HG03439 (cell line): ENCODE results near the gene PSMD3.

Source experiments
- ATAC-seq: cut with Tn5 transposase; IDR thresholded peaks from one replicate; pipeline ENCODE4 v1.9.1; 2021; ENCODE audit warnings: mild to moderate bottlenecking, moderate library complexity; ENCODE audit not compliant: unreplicated experiment

Gene PSMD3

GRCh38 chr17:40019140-40019991 lies 38.8 kb downstream of the PSMD3 start:
- no peak for ATAC-seq

- ATAC-seq, result no peak
Measured at GRCh38 chr17:40020146-40020545, 39.5 kb downstream of the PSMD3 start.

GRCh38 chr17:40021451-40021971 lies 40.9 kb downstream of the PSMD3 start:
- ATAC-seq, result no peak

- ATAC-seq, result no peak
Measured at GRCh38 chr17:40022497-40022896, 41.9 kb downstream of the PSMD3 start.

- ATAC-seq, result no peak
Measured at GRCh38 chr17:40022961-40023541, 42.4 kb downstream of the PSMD3 start.

GRCh38 chr17:40023590-40024292 lies 43.1 kb downstream of the PSMD3 start:
- no peak for ATAC-seq

GRCh38 chr17:40024901-40025300 lies 44.3 kb downstream of the PSMD3 start:
- no peak for ATAC-seq

- ATAC-seq, result no peak
Measured at GRCh38 chr17:40025559-40025958, 45.0 kb downstream of the PSMD3 start.

- ATAC-seq, result no peak
Measured at GRCh38 chr17:40025991-40026815, 45.6 kb downstream of the PSMD3 start.

- no peak for ATAC-seq
Measured at GRCh38 chr17:40026816-40027613, 46.4 kb downstream of the PSMD3 start.

- ATAC-seq, result no peak
Measured at GRCh38 chr17:40027614-40028012, 47.0 kb downstream of the PSMD3 start.

GRCh38 chr17:40028595-40028994 lies 48.0 kb downstream of the PSMD3 start:
- ATAC-seq, result no peak

- ATAC-seq, result no peak
Measured at GRCh38 chr17:40031706-40032105, 51.1 kb downstream of the PSMD3 start.

- no peak for ATAC-seq
Measured at GRCh38 chr17:40032322-40033320, 52.0 kb downstream of the PSMD3 start.

- no peak for ATAC-seq
Measured at GRCh38 chr17:40033339-40033738, 52.7 kb downstream of the PSMD3 start.

- no peak for ATAC-seq
Measured at GRCh38 chr17:40034426-40035161, 54.0 kb downstream of the PSMD3 start.

GRCh38 chr17:40035162-40035559 lies 54.6 kb downstream of the PSMD3 start:
- ATAC-seq, result no peak

- ATAC-seq, result no peak
Measured at GRCh38 chr17:40038882-40039513, 58.4 kb downstream of the PSMD3 start.
